GM12874 (cell line): ENCODE data around the gene IRF2BP2.

Experiments used
- CTCF ChIP-seq: IDR thresholded peaks from 2 replicates; pipeline ENCODE4 v1.5.1; 2011; ENCODE audit warnings: low read depth, mild to moderate bottlenecking, control low read depth, low read length, moderate library complexity; ENCODE audit not compliant: insufficient read depth

The IRF2BP2 gene

GRCh38 chr1:234593109-234593508, 16.9 kb downstream of the IRF2BP2 start:
- TF ChIP-seq CTCF, result no peak

GRCh38 chr1:234592240-234592639, 17.7 kb downstream of the IRF2BP2 start:
- no peak for TF ChIP-seq CTCF

- TF ChIP-seq CTCF, result no peak
Measured at GRCh38 chr1:234591131-234591530, 18.8 kb downstream of the IRF2BP2 start.

GRCh38 chr1:234589854-234590620, 19.9 kb downstream of the IRF2BP2 start:
- TF ChIP-seq CTCF, result no peak

- TF ChIP-seq CTCF, result no peak
Measured at GRCh38 chr1:234589064-234589800, 20.7 kb downstream of the IRF2BP2 start.

GRCh38 chr1:234588386-234588785, 21.6 kb downstream of the IRF2BP2 start:
- no peak for TF ChIP-seq CTCF

GRCh38 chr1:234586892-234587485, 23.0 kb downstream of the IRF2BP2 start:
- TF ChIP-seq CTCF, result no peak
